HG03520 (cell line): Measurements from ENCODE around the gene DBP.
"Not testable (repeated sequence)": the region's sequence is repeated elsewhere in the genome, so short reads cannot be mapped to it uniquely, and the experiment has no call there.

Source experiments
- ATAC-seq: cut with Tn5 transposase; IDR thresholded peaks from one replicate; pipeline ENCODE4 v1.9.1; 2021; ENCODE audit warnings: mild to moderate bottlenecking, moderate library complexity; ENCODE audit not compliant: unreplicated experiment

DBP gene, protein sequence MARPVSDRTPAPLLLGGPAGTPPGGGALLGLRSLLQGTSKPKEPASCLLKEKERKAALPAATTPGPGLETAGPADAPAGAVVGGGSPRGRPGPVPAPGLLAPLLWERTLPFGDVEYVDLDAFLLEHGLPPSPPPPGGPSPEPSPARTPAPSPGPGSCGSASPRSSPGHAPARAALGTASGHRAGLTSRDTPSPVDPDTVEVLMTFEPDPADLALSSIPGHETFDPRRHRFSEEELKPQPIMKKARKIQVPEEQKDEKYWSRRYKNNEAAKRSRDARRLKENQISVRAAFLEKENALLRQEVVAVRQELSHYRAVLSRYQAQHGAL

DNA sequence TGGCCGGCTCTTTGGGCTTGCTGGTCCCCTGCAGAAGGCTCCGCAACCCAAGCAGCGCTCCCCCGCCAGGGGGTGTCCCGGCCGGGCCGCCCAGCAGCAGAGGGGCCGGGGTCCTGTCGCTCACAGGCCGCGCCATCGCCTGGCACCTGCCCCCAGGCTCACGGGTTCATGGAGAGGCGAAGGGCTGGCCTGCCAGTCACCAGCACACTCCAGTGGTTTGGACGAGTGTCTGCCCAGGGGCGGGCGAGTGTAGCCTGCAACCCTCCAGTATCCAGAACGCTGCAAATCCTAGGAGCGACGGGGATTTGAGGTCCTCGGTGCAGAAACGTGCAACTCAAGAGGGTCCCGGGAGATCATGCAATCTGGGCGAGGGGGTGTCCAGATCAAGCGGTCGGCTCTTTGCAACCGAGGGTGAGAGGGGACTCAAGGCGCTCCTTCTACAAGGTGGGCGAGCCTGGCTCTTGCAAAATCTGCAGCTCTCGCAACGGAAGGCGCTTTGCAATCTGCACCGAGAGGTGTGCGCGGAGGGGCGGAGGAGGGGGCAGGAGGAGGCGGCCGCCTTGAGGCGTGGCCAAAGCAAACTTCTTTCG, at the start of gene DBP:
Gene DBP (minus strand): TSS at position 521 of the 590 bp plus-strand sequence. CDS start 385 bp downstream, at position 136.
- ATAC-seq = no peak

DNA sequence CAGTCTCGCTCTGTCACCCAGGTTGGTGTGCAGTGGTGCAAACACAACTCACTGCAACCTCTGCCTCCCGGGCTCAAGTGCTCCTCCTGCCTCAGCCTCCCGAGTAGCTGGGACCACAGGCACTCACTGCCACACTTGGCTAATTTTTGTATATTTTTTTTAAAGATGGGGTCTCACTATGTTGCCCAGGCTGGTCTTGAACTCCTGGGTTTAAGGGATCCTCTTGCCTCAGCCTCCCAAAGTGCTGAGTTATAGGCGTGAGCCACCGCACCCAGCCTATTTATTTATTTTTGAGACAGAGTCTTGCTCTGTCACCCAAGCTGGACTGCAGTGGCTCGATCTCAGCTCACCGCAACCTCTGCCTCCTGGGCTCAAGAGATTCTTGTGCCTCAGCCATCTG, 49.5 kb upstream of the DBP start:
- ATAC-seq = not testable (repeated sequence)

DNA sequence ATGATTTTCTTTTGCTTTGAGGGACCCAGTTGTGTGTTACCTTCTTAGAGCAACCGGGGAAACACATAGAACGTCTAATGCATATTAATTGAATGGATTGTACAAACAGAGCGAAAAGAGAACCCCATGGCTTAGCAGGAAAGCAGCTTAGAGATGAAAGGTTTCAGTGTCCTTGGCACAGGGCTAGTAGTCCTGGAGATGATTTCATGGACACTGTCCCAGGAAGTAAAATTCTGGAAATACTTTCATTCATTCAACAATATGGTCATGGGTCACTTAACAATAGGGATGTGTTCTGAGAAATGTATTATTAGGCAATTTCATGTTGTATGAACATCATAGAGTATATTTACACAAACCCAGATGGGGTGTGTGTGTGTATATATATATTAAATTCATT, 48.9 kb upstream of the DBP start:
- ATAC-seq = no peak

DNA sequence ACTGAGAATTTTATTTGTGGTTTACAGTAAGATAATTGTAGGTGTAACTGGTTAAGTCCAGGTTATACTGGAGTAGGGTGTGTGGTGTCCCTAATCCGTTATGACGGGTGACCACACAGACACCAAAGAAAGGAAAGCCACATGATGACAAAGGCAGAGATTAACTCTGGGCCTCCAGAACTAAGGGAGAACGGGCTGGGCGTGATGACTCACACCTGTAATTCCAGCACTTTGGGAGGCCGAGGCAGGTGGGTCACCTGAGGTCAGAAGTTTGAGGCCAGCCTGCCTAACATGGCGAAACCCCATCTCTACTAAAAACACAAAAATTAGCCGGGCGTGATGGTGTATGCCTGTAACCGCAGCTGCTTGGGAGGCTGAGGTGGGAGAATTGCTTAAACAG, 48.4 kb upstream of the DBP start:
- ATAC-seq = no peak

DNA sequence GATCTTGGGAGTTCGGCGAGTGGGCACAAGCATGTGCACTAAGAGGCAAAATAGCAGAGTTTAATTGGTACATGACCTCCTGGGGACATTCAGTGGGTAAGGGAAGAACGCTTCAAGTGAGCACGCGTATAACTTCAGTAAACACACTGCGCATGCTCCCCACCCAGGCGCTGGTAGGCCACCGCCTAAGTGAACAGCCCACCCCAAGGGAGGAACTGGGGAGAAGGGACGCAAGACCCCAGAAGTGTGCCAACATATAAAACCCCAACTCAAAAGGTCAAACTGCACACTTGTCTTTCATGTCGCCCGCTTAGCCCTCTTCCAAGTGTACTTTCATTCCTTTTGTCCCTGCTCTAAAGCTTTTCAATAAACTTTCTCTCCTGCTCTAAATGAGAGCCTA, 46.2 kb upstream of the DBP start:
- no peak for ATAC-seq

GRCh38 chr19:48681127-48681470, 43.9 kb upstream of the DBP start:
- ATAC-seq = no peak

DNA sequence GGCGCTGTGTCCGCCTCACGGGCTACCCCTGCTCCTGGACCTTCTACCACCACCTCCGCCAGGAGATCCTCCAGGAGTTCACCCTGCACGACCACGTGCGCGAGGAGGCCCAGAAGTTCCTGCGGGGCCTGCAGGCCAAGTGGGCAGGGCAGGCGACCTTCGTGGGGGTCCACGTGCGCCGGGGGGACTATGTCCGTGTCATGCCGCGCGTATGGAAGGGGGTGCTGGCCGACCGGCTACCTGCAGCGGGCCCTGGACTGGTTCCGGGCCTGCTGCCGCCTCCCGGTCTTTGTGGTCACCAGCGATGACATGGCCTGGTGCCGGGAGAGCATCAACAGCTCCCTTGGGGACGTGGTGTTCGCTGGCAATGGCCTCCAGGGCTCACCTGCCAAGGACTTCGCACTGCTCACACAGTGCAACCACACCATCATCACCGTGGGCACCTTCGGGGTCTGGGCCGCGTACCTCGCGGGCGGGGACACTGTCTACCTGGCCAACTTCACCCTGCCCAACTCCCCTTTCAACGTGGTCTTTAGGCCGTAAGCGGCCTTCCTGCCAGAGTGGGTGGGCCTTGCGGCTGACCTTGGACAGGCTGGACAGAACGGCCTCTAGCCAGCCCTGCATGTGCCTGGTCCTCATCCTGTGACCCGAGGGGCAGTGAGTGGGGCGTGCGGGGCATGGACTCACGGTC, 43.4 kb upstream of the DBP start:
- no peak for ATAC-seq

- not testable (repeated sequence) for ATAC-seq
Observed at GRCh38 chr19:48680006-48680405, 42.8 kb upstream of the DBP start.

DNA sequence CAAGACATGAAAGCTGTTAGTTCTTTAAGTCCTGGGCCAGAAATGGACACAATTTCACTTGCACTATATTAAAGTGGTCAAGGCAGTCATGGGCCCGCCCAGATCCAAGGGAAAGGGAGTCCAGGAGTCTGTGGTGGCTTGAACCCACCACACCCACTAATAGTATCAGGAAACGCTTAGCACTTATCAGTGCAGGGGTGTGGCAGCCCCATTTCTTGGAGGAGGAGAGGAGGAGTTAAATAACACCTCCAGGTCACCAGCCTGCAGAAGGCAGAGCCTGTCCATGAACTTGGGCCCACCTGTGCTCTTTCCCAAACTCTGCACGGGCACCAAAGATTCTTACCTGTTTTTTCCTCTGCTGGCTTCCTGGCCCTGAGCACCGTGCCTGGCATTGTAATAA, 41.0 kb upstream of the DBP start:
- ATAC-seq = no peak

DNA sequence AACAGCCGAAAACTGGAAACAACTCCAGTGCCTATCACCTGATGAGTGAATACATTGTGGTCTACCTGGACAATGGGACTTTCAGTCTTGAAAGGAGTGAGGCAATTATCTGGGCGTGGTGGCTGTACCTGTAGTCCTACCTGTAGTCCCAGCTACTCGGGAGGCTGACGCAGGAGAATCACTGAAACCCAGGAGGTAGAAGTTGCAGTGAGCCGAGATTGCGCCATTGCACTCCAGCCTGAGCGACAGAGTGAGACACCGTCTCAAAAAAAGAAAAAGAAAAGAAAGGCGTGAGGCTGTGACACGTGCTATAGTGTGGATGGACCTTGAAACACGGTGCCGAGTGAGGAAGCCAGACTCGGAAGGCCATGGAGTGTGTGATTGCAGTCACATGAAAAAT, 39.7 kb upstream of the DBP start:
- ATAC-seq = no peak

DNA sequence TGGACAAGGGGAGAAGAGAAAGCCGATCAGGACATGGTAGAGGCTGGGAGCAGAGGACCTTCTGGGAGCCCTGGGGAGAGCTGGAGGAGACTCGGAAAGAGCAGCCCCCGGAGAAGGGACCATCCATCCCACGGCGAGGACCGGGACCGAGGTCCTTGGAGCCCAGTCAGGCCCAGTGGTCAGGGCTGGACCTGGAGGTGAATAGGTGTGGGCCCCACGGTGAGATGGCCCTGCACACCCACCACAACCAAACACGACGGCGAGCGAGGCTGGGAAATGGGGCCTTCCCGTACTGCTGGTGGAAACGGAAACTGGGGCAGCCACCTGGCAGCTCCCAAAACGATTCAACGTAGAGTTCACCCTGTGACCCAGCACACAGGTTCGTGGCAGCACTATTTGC, 39.3 kb upstream of the DBP start:
- no peak for ATAC-seq

DNA sequence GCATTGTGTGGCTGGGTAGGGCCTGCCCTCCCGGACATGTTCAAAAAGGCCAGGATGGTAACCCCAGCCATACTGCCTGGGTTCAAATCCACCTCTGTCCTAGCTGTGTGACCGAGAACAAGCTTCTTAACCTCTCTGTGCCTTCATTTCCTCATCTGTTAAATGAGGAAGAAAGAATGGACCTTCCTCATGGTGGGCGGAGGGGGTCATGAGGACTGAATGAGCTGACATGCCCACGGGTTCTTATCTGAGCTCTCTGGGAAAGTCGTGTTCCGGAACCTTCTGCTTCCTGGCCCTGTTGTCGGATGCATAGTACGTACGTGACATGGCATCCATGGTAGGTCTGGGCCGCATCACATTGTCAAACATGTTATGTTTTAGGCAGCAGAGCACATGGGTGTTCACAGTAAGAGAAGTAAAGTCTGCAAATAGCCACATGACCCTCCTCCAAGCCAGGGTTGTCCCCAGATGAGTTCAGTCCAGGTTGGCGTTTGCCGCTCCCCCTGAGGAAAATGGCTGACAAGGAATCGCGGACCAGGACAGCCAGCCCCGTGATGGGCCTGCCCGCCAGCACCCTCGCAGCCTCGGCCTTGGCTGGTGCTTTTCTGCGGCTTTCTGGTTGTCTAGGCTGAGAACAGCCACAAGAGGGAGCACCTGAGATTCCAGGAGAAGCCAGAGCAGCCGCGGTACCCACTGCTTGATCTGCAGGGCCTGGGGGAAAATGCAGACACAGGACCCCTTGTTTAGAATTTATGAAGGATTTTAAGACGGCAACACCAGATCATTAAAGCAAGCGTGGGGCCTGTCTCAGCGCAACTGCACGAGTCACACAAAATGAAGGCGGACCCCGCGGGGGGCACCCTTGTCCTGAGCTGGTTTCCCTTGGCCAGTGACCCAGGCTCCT, 38.0 kb upstream of the DBP start:
- no peak for ATAC-seq

GRCh38 chr19:48674216-48674809, 37.1 kb upstream of the DBP start:
- no peak for ATAC-seq

DNA sequence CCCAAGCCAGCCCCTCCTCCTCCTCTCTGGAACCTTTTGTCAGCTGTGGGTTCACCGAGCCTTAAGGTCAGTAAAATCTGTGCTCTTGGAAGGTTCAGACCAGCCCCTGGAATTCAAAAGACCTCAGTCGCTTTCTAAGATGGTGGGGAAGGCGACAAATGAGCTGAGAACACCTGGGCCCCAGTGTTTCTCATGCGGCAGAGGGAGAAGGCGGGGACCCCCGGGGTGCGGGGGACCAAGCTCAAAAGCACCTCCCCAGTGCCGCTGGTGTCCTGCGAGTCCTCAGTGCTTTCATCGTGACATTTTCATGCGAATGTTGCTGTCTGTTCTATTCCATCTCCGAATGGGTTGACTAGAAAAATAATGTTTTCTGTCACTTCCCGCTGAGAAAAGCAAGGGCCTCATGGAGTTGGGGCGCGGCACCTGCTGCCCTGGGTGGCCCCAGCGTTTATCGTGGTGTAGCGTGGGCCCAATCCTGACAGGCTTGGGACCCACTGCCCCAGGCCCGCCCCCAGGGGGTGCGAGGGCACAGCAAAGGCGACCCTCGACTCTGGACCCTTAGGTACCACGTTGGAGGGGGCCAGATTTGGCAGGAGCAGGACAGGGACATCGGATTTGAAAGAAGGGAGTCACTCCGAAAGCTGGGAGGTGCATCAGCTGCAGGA, 36.4 kb upstream of the DBP start:
- no peak for ATAC-seq

DNA sequence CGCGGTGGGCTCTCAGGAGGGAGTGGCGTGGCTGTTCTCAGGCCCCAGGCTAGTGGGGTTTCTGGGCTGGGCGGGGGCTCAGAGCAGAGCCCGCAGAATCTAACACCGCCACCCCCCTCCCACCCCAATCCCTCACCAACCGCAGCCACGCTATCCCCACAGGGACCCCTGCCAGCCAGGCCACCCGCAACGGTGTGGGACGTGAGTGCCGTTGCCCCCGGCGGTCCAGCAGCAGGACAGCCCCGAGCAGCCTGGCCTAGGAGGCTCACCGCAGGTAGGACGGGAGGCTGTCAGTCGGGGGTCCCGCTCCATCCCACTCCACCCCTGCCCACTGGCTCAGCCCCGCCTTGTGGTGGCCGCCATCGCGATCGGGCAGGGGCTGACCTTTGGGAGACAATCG, 35.8 kb upstream of the DBP start, which contains the start of gene NTN5:
Gene NTN5 (minus strand): TSS at position 24 of the 400 bp plus-strand sequence. CDS start 2,031 bp downstream, outside the sequence.
- ATAC-seq = no peak

DNA sequence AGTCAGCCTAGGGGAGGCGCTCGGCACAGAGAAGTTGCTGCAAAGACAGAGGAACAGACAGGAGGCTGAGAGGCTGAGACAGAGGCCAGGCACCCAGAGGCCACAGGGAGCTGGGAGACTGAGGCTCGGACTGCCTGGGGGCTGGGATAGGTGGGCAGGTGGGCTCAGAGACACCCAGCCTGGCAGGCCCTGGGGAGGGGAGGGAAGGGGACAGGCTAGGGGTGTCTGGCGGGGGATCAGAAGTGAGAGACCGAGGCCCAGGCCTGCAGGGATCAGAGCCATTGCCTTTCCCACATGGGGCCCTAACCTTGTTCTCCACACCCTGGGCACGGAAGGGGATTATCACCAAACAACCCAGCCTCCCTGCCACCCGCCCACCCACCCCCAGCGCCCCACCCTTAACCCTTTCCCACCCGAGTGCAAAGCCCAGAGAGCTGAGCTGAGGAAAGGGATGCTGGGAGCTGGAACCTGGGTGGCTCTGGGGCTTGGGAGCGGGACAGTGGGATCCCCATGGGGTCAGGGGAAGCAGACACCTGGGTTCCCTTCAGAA, 34.3 kb upstream of the DBP start:
- no peak for ATAC-seq

GRCh38 chr19:48670699-48671445, 33.7 kb upstream of the DBP start:
- ATAC-seq = no peak

DNA sequence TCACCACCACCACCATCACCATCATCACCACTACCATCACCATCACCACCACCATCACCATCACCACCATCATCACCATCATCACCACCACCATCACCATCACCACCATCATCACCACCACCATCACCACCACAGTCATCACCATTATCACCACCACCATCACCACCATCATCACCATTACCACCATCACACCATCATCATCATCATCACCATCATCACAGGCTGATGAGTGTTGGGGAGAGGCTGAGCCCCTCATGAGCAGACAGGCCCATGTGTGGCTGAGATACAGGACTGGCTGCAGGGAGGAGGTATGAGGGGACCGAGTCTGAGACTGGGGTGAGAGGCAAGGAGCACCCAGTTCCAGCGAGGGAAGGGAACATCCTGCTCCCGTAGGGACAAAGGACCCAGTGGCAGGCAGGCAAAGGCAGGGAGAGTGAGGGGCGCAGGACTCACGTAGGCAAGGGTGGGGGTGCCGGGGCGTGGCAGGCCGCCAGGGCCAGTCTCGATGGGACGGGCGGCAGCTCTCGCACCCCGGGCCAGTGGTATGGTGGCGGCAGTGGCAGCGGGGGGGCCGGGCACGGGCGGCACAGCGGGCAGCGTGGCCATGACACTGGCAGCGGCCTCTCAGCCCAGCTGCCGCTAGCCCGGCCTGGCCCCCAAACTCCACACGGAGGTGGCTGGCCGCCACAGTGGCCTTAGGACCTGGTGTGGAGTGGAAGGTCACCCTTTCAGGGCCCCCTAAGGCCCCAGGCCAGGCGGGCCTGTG, 32.9 kb upstream of the DBP start:
- ATAC-seq = no peak
